ENCODE results near the gene CCL19.

DNA sequence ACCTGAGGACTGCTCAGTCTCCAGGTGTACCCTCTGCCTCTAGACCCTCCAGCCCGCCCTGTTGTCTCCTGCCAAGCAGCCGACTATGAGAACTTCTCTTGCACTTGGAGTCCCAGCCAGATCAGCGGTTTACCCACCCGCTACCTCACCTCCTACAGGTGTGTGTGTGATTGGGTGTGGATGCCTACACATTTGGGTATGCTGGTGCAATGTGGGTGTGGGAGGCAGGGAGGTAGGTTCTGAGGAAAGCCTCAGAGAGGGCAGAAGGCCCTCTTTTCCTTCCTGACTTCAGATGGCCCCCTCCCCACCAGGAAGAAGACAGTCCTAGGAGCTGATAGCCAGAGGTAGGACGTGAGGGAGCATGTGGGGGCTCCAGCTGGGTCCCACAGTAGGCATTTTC, 34.1 kb downstream of the CCL19 start:
- TF ChIP-seq, protein P1, sequence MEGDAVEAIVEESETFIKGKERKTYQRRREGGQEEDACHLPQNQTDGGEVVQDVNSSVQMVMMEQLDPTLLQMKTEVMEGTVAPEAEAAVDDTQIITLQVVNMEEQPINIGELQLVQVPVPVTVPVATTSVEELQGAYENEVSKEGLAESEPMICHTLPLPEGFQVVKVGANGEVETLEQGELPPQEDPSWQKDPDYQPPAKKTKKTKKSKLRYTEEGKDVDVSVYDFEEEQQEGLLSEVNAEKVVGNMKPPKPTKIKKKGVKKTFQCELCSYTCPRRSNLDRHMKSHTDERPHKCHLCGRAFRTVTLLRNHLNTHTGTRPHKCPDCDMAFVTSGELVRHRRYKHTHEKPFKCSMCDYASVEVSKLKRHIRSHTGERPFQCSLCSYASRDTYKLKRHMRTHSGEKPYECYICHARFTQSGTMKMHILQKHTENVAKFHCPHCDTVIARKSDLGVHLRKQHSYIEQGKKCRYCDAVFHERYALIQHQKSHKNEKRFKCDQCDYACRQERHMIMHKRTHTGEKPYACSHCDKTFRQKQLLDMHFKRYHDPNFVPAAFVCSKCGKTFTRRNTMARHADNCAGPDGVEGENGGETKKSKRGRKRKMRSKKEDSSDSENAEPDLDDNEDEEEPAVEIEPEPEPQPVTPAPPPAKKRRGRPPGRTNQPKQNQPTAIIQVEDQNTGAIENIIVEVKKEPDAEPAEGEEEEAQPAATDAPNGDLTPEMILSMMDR (IDR thresholded peaks at IDR 0.05): no peak
- TF ChIP-seq POLR2AphosphoS5 (IDR thresholded peaks at IDR 0.05): no peak
- no peak for TF ChIP-seq POLR2A (IDR thresholded peaks at IDR 0.05)
- TF ChIP-seq EP300 (IDR thresholded peaks at IDR 0.05; ENCODE audit: low read depth): no peak

All from transverse colon (tissue), 4 donors.